NK-92 treated with Interleukin-12 subunit alpha and Interleukin-12 subunit beta, amount 100 ng/mL, for 24 hours (cell line): Measurements from ENCODE around the gene PCSK6.
"Not testable (repeated sequence)": the region's sequence is repeated elsewhere in the genome, so short reads cannot be mapped to it uniquely, and the experiment has no call there.

Source experiments
- DNase-seq: peaks from one replicate; lab custom pipeline; 2025; lab: John Stamatoyannopoulos, UW

PCSK6 gene

DNA sequence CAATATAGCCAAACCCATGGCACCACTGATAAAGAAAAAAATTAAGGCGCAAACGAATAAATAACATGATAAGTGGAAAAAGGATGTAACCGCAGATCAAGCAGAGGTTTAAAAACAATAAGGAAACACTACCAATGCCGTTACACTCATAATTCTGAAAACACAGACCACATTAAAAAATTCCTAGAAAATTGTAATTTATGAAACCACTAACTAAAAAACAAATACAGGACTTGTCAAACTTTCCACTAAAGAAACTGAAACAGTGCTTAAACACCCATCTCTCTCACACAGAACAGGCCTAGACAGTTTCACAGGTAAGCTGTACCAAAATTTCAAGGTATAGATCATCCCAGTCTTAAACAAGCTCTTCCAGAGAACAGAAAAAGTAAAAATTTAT is 28.4 kb downstream of the PCSK6 start:
- no peak for DNase-seq

DNA sequence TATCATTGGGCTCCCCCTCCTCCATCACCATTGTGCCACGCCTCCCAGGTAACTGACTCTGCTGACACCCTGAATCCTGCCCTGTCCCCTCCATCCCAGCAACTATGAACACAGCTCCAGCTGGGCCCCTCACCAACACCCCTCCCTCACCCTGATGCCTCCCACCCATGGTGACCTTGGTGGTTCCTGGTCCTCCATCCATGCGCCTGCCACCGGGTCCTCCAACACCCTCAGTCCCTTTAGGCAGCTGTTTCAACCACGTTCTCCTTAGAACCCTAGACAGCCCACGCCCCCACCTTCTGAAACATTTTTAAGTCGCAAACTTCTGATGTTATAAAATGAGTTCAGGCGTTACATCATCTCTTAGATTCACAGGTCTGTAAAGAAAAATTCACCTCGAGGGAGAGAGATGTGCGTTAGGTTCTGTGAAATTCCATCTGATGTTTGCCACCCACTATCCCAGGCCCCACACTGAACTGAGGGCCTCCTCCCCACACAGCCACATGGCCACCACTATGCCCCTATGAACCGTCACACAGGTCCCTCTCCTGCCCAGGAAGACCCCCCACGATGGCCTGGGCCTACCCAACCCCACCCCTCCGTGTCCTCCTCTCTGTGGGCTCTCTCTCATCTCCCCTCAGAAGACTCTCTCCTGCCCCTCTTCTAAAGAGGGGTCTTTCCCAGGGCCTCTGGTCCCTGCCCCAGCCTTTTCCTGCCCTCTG is 29.8 kb downstream of the PCSK6 start:
- no peak for DNase-seq

DNA sequence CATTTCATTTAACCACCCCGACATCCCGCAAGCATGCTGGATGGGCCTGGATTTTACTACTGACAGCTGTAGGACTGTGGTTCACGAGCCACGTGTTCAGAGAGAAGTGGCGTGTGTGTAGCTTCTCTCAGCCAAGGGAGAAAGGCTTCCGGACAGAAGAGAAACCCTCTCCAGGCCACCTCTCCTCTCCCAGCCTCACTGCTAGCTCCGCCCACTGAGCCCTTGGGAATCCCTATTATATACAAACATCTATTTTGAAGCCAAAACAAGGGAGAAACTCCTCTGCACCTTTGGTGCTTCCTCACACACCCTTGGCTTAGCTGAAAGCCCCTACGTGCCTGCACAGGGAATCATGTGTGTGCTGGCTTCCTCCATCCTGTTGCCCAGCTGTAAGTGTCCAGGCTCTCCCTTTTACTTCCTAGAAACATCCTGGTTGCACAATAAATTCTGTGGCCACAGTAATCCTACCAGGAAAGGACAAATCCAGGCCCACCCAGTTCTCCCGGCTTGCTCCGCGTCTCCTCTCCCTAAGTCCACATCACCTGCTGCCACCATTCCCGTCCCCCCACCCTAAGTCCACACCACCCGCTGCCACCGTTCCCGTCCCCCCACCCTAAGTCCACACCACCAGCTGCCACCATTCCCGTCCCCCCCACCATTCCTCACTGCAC is 30.5 kb downstream of the PCSK6 start:
- no peak for DNase-seq

DNA sequence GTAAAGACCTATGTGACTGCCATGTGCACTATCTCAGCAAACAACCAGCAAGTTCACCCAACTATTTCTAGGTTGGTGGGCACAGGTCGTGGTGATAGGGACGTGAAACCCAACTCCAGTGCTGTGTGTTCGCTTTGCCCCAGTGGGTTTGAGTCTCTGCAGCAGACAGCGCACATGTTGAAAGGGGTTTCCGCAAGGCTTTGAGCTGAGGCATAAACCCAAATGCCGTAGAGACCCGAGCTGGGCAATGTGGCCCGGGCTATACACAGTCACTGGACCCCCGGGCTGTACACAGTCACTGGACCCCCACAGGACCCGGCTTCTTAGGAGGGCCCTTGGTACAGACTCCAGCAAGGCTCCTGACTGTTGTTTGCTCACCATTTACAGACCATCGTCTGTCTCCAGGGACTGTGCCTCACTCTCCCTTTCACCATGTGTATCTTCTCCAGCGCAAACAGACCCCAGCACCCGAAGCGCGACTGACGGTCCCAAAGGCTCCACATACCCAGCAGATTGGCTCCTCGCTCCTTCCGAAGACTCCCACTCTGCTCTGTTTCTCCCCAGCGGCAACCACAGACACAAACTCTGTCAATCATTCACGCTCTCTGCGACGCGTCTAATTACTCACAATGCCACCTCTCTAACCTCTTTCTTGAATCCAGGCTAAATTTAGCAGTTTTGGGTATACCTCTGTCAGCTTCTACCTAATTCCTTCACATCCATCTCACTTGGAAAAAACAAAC is 31.2 kb downstream of the PCSK6 start:
- DNase-seq: no peak

DNA sequence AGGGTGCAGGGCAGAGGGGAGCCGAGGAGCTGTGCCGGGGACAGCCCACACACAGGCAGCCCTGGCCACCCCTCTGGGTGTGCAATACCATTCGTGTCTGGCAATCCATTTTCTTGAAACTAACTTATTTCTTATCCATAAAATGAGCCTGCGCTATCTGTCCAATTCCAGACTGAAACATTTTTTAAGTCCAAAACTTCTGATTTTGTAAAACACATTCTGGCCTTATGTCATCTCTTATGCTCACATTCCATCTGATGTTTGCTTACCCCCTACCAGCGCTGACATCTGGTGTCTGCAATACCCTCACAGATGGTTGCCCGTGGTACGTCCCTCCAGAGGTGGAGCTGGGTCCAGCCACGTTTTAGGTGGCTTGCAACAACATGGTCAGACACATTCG is 31.8 kb downstream of the PCSK6 start:
- DNase-seq: no peak

DNA sequence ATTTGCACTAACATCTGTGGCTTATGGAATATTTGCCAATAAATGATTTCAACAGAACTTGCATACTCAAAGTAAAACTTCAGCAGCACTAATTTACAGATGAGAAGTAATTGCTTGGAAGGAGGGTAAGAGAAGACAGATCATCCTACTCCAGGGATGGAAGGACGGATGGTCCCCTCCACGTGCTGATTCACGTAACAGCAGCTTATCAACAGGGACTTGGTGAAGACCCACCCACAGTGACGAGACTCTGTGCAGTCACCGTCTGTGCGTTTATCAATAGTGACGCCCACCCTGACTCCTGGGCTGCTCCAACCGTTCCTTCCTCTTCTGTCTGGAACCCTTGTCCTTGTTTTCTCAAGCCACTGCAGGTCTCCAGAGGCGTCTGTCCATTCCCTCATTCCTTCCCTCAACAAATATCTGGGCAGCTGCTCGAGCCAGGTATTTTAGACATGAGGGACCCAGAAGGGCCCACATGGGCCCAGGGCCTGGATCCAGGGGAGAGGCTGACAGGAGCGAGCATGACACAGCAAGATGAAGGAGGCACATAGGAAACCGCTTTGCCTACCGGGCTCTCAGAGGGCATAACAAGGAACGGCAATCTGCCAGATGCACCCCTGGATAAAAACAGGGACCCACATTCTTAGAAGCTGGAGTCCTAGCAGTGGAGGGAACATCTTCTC is 33.3 kb downstream of the PCSK6 start:
- DNase-seq: no peak

DNA sequence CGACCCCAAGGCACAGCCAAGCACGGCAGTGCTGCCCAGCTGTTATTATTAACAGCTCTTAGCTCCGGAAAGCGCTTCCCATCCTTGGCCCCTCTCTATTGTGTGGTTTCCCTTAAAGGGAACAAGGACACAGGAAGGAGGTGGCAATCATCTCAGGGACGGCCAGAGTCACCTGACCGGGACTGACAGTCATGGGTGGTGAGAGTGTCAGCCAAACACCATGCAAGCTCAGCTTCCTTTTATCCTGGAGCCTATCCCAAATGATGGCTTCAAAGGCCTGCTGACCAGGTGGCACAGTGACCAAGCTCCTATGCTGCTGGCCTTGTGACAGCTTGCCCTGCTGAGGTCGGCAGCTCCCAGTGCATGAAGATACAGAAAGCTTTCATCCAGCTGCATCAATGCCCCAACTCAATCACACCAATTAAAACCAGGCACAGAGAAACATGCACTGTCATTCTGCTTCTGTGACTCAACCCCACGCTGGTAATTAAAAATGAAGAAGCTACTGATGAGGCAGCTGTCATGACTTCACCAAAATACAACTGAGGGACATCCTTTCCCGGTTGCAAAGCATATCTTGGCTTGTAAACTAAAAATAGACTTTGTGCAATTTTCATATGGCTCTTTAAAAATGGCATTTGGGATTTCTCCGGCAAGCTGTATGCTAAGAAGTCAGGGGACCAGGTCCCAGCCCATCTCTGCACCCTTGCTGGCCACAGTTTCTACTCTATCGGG is 34.0 kb downstream of the PCSK6 start:
- no peak for DNase-seq

DNA sequence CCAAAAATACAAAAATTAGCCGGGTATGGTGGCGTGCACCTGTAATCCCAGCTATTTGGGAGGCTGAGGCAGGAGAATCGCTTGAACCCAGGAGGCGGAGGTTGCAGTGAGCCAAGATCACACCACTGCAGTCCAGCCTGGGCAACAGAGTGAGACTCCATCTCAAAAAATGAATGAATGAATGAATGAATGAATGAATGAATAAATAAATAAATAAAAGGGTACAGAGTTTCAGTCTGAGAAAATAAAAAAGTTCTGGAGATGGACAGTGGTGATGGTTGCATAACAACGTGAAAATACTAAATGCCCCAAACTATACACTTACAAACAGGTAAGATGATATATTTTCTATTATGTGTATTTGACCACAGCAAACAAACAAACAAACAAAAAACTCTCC is 34.7 kb downstream of the PCSK6 start:
- DNase-seq: not testable (repeated sequence)

DNA sequence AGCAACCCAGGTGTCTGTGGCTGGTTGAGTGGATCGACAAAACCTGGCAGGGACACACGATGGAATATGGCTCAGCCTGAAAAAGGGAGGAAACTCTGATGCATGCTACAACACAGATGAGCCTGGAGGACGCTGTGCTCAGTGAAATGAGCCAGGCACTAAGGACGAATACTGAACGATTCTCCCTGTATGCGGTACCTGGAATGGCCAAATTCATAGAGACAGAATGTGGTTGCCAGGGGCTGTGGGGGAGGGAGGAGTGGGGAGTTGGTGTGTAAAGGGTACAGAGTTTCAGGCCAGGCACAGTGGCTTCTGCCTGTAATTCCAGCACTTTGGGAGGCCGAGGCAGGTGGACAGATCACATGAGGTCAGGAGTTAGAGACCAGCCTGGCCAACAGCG is 35.1 kb downstream of the PCSK6 start:
- no peak for DNase-seq

DNA sequence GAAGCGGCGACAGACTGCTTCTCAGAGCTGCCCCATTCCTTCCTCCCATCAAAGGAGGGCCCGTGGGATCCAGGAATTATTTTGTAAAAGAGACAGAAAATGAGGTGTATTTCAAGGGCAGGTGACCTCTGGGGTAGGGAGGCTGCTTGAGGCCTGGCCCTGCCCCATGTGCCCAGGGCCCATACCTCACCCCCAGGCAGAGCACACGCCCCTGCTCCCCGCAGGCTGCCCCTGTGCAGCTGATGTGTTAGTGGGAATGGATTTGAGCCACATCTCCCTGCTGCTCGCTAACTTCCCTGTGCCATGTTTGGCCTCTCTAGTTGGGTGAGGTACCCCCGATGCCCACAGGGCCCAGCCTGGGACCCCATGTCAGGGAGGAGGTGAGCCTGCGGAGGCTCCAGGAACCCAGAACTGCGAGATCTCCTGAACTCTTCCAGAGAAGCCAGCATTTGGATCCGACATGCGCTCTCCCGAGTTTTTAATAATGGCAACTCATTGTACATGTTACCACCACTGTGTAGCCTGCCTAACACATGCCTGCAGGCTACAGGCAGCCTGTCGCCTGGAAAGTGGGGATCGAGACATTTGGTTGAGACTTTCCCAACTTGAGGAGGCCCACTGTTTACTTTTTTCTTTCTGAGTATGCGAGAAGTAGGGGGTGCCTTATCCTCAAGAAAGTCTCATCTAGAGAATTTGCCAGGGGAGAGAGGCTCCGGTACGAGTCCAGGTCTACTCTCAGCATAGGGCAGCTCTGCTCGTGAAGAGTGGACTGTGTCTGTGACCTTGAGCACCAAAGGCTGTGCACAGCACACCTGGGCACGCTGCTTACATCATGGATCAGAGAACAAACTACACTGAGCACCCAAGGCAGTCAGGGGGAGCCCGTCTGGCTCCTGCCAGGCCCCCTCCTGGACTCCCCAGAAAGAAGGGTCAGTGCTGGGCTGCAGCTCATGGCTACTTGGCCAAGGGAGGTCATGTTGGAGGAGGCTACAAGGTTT is 36.1 kb downstream of the PCSK6 start:
- DNase-seq: no peak

DNA sequence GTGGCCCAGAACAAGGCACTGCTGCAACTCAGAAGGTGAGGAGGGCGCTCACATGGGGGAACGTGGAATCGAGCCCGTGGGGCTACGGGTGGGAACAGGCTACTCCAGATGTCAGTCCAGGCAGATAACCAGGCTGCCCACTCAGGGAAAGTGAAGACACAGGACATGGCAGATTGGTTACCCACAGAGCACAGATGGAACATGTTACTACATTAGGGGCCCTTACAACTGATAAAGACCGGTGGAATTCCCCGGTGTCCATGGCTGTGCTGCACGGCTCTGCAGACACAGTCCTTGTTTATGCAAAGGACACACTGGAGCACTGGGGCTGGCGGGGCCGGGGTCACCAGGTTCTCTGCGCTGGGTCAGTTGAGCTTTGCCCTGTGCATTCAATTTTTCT is 36.9 kb downstream of the PCSK6 start:
- no peak for DNase-seq

DNA sequence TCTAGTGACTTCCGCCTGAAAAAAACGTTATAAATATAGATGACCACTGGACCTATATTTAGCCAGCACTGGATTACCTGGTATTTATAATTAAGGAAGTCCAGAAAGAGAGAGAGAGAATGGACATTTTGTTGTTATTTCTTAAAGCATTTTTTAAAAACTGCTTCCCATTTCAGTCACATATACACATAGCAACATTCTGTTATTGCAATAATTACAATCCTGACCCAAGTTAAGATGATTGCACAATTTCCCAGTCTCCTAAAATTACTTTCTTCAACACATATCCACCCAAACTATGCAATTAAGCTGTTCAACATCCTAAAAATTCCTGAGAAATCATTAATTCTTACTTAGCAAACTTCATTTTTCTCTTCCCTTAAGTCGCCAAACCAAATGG is 37.7 kb downstream of the PCSK6 start:
- DNase-seq: no peak

DNA sequence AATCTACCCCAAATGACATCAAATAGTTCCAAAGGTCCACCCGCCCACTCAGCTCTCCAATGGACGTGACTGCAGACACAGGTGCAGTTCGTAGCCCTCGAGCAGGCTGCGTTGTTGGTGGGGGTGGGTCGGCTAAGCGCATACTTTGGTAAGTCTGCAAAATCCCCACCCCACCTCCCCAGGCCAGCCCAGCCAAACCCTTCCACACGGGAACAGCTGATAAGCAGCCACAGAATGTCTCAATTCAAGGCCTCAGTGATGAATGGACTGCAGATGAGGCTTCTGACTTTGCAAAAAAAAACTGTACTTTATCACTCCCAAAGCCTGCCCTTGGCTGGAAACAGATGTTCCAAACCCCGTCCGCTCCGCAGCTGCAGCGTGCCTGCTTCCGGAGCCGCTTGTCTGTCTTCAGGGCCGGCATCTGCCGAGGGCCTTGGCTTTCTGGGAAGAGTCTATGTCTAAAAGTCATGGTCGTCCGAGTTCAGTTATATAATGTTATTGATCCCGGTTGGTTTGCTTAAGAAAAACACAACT is 38.2 kb downstream of the PCSK6 start:
- no peak for DNase-seq

DNA sequence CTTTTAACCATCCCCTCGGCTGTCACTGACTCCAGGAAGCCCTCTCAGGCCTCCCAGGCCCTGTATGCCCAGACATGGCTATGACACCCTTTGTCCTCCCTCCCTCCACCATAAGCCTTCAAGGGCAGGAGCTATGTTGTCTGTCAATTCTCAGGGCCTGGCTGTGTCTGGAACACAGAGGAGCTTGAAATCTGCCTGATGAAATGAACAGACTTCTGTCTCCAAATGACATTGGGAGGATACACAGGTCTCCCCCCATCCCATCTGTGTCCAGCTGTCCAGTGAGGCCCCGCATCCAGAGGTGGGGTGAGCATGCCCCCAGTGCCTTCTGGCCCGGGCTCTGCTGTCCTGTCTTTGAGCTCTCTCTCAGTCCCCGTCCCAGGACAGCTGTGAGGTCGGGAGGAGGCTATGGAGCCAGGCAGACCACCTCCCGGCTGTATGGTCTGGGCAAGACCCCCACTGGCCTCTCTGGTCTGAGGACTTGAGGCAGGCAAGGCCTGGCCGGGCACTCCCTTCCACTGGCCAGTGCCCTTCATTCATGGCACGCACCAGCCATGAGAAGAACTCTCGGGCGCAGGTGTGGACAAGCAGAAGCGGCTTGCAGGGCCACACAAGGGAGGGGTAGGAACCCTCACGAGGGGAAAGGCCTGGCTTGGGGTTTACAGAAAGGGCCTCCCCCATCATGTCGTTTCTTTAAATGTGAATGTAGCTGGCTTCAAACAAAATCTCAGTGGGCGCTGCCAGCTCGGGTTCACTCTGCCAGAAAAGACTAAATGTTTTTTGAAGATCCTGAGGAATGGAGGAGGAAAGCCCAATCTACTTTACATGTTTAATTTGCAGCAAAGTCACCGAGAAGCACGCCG is 38.9 kb downstream of the PCSK6 start:
- no peak for DNase-seq

DNA sequence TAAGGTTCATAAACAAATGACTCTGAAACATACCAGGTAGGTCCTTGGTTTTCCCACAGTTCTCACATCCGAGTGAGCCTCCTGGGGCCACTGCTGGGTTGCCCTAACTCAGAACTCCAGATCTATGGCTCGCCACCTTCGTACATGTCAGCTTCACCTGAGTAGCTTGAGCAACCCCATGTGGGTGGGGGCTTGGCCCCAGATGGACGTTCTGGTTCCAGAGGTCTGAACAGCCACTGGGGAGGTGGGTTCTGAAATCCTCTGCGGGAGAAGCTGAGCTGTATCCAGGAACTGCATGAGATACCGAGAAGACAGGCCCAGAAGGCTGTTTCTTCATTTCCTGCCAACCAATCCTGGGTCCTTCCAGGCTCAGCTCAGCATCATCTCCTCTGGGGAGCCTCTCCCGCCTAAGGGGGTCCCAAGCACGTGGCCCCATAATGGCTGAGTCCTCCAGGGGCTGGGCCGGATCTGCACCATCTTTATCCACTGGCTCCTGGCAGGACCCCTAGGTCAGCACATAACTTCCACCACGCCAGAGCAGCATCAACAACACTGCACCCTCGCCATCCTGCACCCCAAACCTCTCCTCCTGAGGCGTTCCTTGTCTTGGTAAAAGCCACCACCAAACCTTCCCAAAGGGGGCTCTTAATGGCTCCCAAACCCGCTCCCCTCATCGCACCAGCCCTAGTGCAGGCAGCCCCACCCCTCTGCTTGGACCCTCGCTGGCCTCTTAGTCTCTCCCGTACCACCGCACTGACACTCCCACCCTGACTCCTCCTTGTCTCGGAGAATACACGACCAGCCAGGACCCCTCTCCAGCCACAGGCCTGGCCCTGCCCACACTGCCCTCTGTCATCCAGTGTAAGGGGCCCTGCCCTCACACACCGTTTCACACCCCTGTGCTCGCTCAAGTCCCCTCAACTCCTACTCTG is 39.8 kb downstream of the PCSK6 start:
- no peak for DNase-seq

DNA sequence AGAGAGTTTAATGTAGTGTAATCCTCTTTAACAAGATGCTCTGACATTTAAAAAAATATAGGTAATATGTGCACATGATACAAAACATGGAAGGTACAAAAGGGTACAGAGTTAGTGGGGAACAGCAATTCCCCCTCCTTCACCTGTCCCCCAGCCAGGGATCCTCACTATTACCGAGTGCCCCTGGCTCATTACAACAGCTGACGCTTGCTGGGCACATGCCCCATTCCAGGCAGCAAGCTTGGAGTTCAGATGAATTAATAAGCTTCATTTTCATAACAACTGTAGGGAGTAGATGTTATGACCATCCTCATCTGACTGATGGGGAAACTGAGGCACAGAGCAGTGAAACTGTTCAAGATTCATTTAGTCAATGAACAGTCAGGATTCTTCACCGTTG is 41.2 kb downstream of the PCSK6 start:
- DNase-seq: no peak

DNA sequence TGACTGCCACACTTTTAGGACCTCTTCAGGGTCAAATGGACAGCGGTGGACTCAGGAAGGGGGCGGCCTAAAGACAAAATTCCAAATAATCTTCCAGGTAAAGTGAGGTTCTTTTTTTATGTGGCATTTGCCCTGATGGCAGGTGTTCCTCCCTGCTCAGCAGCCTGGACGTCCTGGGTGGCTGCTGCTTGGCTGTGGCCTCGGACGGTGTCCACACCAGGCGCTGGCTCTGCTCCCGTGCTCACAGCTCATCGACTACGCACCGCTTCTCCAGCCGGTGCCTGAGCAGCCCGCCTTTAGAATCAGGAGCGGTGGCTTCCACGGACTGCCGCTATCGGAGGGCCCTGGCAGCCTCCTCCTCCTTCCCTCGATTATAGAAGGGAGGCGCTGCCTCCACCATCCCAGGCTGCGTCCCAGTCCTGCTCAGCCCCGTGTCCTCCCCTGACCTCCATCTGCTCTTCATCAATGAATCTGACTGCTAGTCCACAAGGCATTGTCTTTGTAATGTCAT is 41.9 kb downstream of the PCSK6 start:
- no peak for DNase-seq

DNA sequence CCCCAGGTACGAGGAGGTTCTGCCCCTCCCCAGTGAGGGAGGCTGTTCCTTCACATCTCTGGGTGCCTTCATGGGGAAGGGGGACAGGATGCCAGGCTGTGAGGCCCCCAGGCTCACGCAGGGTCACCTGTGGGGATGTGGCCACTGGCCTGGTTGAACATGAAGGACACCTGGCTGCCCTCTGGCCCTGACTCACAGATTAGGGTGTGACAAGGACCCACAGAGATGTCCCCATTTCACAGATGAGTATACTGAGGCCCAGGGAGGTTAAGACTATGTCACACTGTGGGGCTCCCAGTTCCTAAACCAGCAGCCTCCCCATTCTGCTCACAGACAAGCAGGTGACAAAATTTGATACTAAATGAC is 42.4 kb downstream of the PCSK6 start:
- DNase-seq: no peak
